KMS-11 (cell line): Measurements from ENCODE around the gene ENGASE.

Source experiments
- H2AFZ ChIP-seq: fragments of 200-600 bp; sonication (generic); 2 replicates; pipeline ENCODE4 v1.6.1; 2016; ENCODE audit warnings: antibody characterized with exemption, mixed run types, low read depth
- H3K27ac ChIP-seq: fragments of 200-600 bp; sonication (generic); 2 replicates; pipeline ENCODE4 v1.6.1; 2016; ENCODE audit warnings: mild to moderate bottlenecking, mixed run types
- H3K27me3 ChIP-seq: fragments of 200-600 bp; sonication (generic); 2 replicates; pipeline ENCODE4 v1.6.1; 2017; ENCODE audit warnings: mild to moderate bottlenecking, low read depth, mixed run types, moderate library complexity; ENCODE audit not compliant: insufficient read depth
- H3K36me3 ChIP-seq: fragments of 200-600 bp; sonication (generic); 2 replicates; pipeline ENCODE4 v1.6.1; 2017; ENCODE audit warnings: mild to moderate bottlenecking, mixed run types; ENCODE audit not compliant: insufficient read depth
- H3K4me1 ChIP-seq: fragments of 200-600 bp; sonication (generic); 2 replicates; pipeline ENCODE4 v1.6.1; 2016; ENCODE audit warnings: mild to moderate bottlenecking, low read depth, mixed run types; ENCODE audit not compliant: poor library complexity, severe bottlenecking
- H3K4me2 ChIP-seq: fragments of 200-600 bp; sonication (generic); 2 replicates; pipeline ENCODE4 v1.7.0; 2016; ENCODE audit warnings: mild to moderate bottlenecking, mixed run types
- H3K4me3 ChIP-seq: fragments of 200-600 bp; sonication (generic); IDR thresholded peaks from 2 replicates; pipeline ENCODE4 v1.6.1; 2017; ENCODE audit warnings: low read depth, low read length, mixed read lengths; ENCODE audit not compliant: insufficient read depth
- H3K79me2 ChIP-seq: fragments of 200-600 bp; sonication (generic); 2 replicates; pipeline ENCODE4 v1.6.1; 2016; ENCODE audit warnings: low read depth, mixed run types; ENCODE audit not compliant: insufficient read depth
- H3K9ac ChIP-seq: fragments of 200-600 bp; sonication (generic); 2 replicates; pipeline ENCODE4 v1.6.1; 2016; ENCODE audit warnings: mild to moderate bottlenecking, mixed run types
- H4K20me1 ChIP-seq: fragments of 200-600 bp; sonication (generic); 2 replicates; pipeline ENCODE4 v1.6.1; 2016; ENCODE audit warnings: mild to moderate bottlenecking, mixed run types; ENCODE audit not compliant: insufficient read depth
- CTCF ChIP-seq: fragments of 200-600 bp; sonication (generic); conservative IDR thresholded peaks from 2 replicates; pipeline ENCODE4 v1.6.1; 2017; ENCODE audit warnings: low read depth, mild to moderate bottlenecking, antibody characterized with exemption, low read length, moderate library complexity, mixed read lengths

The ENGASE gene

GRCh38 chr17:79129523-79129922 lies 54.9 kb downstream of the ENGASE start:
- no peak overlapping the region for H3K27ac ChIP-seq
- TF ChIP-seq CTCF, result no peak
- H3K27me3 ChIP-seq, result peaks cover 98% of the 10 kb centered on the region
- H3K79me2 ChIP-seq, result no peaks in the 10 kb centered on the region
- H2AFZ ChIP-seq, result no peak overlapping the region
- H3K4me2 ChIP-seq, result no peak overlapping the region
- no peaks in the 10 kb centered on the region for H3K4me1 ChIP-seq
- H3K36me3 ChIP-seq, result no peaks in the 10 kb centered on the region
- no peak overlapping the region for H3K4me3 ChIP-seq
- H4K20me1 ChIP-seq, result no peaks in the 10 kb centered on the region
- no peak overlapping the region for H3K9ac ChIP-seq

GRCh38 chr17:79130536-79131273 lies 56.1 kb downstream of the ENGASE start:
- Histone ChIP-seq H3K79me2 (no peaks in the 10 kb centered on the region), H3K4me3 (no peak overlapping the region), H3K4me1 (no peaks in the 10 kb centered on the region), H3K36me3 (no peaks in the 10 kb centered on the region), H3K27ac (no peak overlapping the region), H3K4me2 (no peak overlapping the region), H3K27me3 (peaks cover 98% of the 10 kb centered on the region), H3K9ac (no peak overlapping the region), H4K20me1 (no peaks in the 10 kb centered on the region), H2AFZ (no peak overlapping the region)
- no peak for TF ChIP-seq CTCF

GRCh38 chr17:79131274-79131635 lies 56.6 kb downstream of the ENGASE start:
- H3K9ac ChIP-seq, result no peak overlapping the region
- H2AFZ ChIP-seq, result no peak overlapping the region
- no peak overlapping the region for H3K4me2 ChIP-seq
- H4K20me1 ChIP-seq, result no peaks in the 10 kb centered on the region
- no peaks in the 10 kb centered on the region for H3K36me3 ChIP-seq
- no peak overlapping the region for H3K4me3 ChIP-seq
- no peak for TF ChIP-seq CTCF
- no peaks in the 10 kb centered on the region for H3K4me1 ChIP-seq
- H3K27me3 ChIP-seq, result peaks cover 98% of the 10 kb centered on the region
- H3K27ac ChIP-seq, result no peak overlapping the region
- H3K79me2 ChIP-seq, result no peaks in the 10 kb centered on the region

- no peak overlapping the region for H3K27ac ChIP-seq
- H3K4me3 ChIP-seq, result no peak overlapping the region
- no peak overlapping the region for H3K9ac ChIP-seq
- no peaks in the 10 kb centered on the region for H3K36me3 ChIP-seq
- H3K4me2 ChIP-seq, result no peak overlapping the region
- no peaks in the 10 kb centered on the region for H4K20me1 ChIP-seq
- peaks cover 98% of the 10 kb centered on the region for H3K27me3 ChIP-seq
- H3K79me2 ChIP-seq, result no peaks in the 10 kb centered on the region
- no peak overlapping the region for H2AFZ ChIP-seq
- TF ChIP-seq CTCF, result no peak
- H3K4me1 ChIP-seq, result no peaks in the 10 kb centered on the region
These were observed 57.1 kb downstream of the ENGASE start for GRCh38 chr17:79131701-79132100.
